Measurements from ENCODE around the gene ADGRD2. TPM values are rescaled to one million over a fixed set of nuclear protein-coding genes. Genes with fewer than 3 reads are reported as not detected.

Gene ADGRD2
- total RNA-seq, 2 donors from 2014 or later: not detected

DNA sequence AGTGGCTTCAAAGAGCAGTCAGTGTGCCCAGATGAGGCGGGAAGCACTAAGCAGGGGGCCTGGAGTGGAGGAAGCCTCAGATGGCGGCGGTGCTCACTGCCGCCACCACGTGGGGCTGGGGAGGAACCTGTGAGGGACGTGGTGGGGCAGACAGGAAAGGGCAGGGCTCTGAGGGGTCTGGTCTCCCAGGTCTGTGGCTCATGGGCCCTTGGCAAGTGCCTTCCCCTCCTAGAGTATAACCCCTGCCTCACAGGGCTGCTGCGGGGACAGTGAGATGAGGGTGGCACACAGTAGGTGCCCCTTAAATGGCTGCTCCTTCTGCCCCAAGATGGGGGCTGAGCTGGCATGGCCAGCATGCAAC is 30.4 kb downstream of the ADGRD2 start:
- Histone ChIP-seq H3K4me3 (no peak overlapping the region), H3K27ac (no peak overlapping the region), H3K36me3 (no peaks in the 10 kb centered on the region), H3K4me1 (peaks cover 3% of the 10 kb centered on the region), H3K27me3 (peaks cover 27% of the 10 kb centered on the region), H3K9me3 (no peaks in the 10 kb centered on the region), H3K9ac (ENCODE audit: low read depth in 2 of 2, low read length in 2 of 2) (no peak overlapping the region)
- intact Hi-C loops (cut with DNase I): no loop called here
- no peak for DNase-seq
- TF ChIP-seq, protein P1, sequence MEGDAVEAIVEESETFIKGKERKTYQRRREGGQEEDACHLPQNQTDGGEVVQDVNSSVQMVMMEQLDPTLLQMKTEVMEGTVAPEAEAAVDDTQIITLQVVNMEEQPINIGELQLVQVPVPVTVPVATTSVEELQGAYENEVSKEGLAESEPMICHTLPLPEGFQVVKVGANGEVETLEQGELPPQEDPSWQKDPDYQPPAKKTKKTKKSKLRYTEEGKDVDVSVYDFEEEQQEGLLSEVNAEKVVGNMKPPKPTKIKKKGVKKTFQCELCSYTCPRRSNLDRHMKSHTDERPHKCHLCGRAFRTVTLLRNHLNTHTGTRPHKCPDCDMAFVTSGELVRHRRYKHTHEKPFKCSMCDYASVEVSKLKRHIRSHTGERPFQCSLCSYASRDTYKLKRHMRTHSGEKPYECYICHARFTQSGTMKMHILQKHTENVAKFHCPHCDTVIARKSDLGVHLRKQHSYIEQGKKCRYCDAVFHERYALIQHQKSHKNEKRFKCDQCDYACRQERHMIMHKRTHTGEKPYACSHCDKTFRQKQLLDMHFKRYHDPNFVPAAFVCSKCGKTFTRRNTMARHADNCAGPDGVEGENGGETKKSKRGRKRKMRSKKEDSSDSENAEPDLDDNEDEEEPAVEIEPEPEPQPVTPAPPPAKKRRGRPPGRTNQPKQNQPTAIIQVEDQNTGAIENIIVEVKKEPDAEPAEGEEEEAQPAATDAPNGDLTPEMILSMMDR (IDR thresholded peaks at IDR 0.05): peak; percentile 37

- H3K9ac ChIP-seq (ENCODE audit: low read depth in 2 of 2, low read length in 2 of 2): no peak overlapping the region
- intact Hi-C loops (cut with DNase I): no loop called here
- H3K36me3 ChIP-seq: no peaks in the 10 kb centered on the region
- DNase-seq: no peak
- peaks cover 3% of the 10 kb centered on the region for H3K4me1 ChIP-seq
- TF ChIP-seq, protein P1 (IDR thresholded peaks at IDR 0.05): no peak
- no peak overlapping the region for H3K4me3 ChIP-seq
- no peaks in the 10 kb centered on the region for H3K9me3 ChIP-seq
- H3K27ac ChIP-seq: no peak overlapping the region
- H3K27me3 ChIP-seq: peaks cover 27% of the 10 kb centered on the region
Measured at GRCh38 chr9:124481115-124481514, 30.9 kb downstream of the ADGRD2 start.

- Histone ChIP-seq H3K9ac (ENCODE audit: low read depth in 2 of 2, low read length in 2 of 2) (no peak overlapping the region), H3K9me3 (no peaks in the 10 kb centered on the region), H3K4me3 (no peak overlapping the region), H3K27ac (no peak overlapping the region), H3K36me3 (no peaks in the 10 kb centered on the region), H3K27me3 (peaks cover 32% of the 10 kb centered on the region), H3K4me1 (peaks cover 3% of the 10 kb centered on the region)
- DNase-seq: no peak
- intact Hi-C loops (cut with DNase I): no loop called here
- TF ChIP-seq, protein P1 (IDR thresholded peaks at IDR 0.05): no peak
Measured at GRCh38 chr9:124482431-124483031, 32.3 kb downstream of the ADGRD2 start.

GRCh38 chr9:124483481-124483880 is 33.2 kb downstream of the ADGRD2 start:
- Histone ChIP-seq H3K27me3 (peaks cover 24% of the 10 kb centered on the region), H3K9ac (ENCODE audit: low read depth in 2 of 2, low read length in 2 of 2) (no peak overlapping the region), H3K27ac (no peak overlapping the region), H3K4me3 (no peak overlapping the region), H3K9me3 (no peaks in the 10 kb centered on the region), H3K36me3 (no peaks in the 10 kb centered on the region), H3K4me1 (peaks cover 3% of the 10 kb centered on the region)
- intact Hi-C loops (cut with DNase I): no loop called here
- TF ChIP-seq, protein P1 (IDR thresholded peaks at IDR 0.05): no peak
- no peak for DNase-seq

- peaks cover 3% of the 10 kb centered on the region for H3K4me1 ChIP-seq
- DNase-seq: no peak
Measured at GRCh38 chr9:124485201-124485600, 35.0 kb downstream of the ADGRD2 start.

More at GRCh38 chr9:124485201-124485600, 35.0 kb downstream of the ADGRD2 start:
- Histone ChIP-seq H3K9me3 (no peaks in the 10 kb centered on the region), H3K27me3 (peaks cover 13% of the 10 kb centered on the region), H3K27ac (no peak overlapping the region), H3K9ac (ENCODE audit: low read depth in 2 of 2, low read length in 2 of 2) (no peak overlapping the region), H3K36me3 (no peaks in the 10 kb centered on the region), H3K4me3 (no peak overlapping the region)
- intact Hi-C loops (cut with DNase I): no loop called here
- TF ChIP-seq, protein P1 (IDR thresholded peaks at IDR 0.05): no peak

Measured in colonic mucosa (tissue), 4 donors.